HG03196 (cell line): ENCODE measurements around the gene RNASEH2A.

Experiments used
- ATAC-seq: cut with Tn5 transposase; IDR thresholded peaks from one replicate; pipeline ENCODE4 v1.9.1; 2021; ENCODE audit not compliant: unreplicated experiment

RNASEH2A gene

DNA sequence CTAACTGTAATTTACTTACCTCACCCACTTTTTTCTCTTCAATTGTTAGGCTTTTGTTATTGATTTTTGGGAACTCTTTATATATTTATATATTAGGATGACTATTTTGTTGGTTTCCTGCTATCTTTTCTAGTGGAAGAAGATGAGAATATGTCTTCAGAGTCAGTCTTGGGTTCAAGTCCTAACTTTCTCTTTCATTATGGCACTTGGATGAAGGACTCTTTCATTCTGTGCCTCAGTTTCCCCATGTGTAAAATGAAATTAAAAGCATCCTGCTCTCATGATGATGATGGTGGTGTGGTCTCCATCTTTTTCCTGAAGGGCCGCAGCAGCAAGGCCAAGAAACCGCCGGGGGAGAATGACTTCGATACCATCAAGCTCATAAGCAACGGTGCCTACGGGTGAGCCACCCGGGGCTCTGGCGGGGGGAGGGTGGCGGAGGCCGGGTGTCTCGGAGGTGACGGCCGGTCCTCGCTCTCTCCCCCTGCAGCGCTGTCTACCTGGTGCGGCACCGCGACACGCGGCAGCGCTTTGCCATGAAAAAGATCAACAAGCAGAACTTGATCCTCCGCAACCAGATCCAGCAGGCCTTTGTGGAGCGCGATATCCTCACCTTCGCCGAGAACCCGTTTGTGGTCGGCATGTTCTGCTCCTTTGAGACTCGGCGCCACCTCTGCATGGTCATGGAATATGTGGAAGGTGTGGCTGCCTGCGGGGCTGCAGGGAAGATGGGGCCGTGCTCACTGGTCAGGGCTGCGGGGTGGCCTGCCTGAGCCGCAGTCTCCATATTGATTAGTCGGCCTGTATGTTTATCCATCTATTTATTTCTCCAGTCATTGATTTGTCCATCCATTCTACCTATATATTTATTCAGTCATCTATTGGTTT lies 51.9 kb downstream of the RNASEH2A start:
- no peak for ATAC-seq

DNA sequence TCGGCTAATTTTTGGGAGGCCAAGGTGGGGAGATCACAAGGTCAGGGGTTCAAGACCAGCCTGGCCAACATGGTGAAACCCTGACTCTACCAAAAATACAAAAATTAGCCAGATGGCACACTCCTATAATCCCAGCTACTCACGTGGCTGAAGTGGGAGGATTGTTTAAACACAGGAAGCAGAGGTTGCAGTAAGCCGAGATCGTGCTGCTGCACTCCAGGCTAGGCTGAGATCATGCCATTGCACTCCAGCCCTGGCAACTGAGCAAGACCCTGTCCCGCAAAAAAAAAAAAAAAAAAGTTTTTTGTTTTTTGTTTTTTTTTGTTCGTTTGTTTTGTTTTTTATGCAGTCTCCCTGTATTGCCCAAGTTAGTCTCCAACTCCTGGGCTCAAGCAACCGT lies 53.2 kb downstream of the RNASEH2A start:
- no peak for ATAC-seq
